Tibial artery (tissue), 4 donors: ENCODE measurements around the gene BMP10.

Experiments used
- DNase-seq, 2 donors: peaks; one replicate each; pipeline ENCODE4 v3.0.0-alpha.2; 2019
- H3K27ac ChIP-seq, 2 donors: fragments of 200-600 bp; sonication (generic) in 1 of 2; 1 replicate in 1 of 2; 2 replicates in 1 of 2; pipeline ENCODE4 v1.5.1; 2018 to 2019; ENCODE audit warnings: mild to moderate bottlenecking in 1 of 2
- H3K27me3 ChIP-seq, 2 donors: fragments of 200-600 bp; sonication (generic) in 1 of 2; one replicate each; pipeline versions ENCODE4 v1.5.1 to v1.6.0; 2016 to 2019
- H3K36me3 ChIP-seq, 3 donors: fragments of 200-600 bp; sonication (generic) in 2 of 3; one replicate each; pipeline ENCODE4 v1.5.1; 2016 to 2019; ENCODE audit warnings: mild to moderate bottlenecking in 2 of 3
- H3K4me1 ChIP-seq, 4 donors: fragments of 200-600 bp; sonication (generic) in 2 of 4; 1 replicate in 3 of 4; 2 replicates in 1 of 4; pipeline ENCODE4 v1.5.1; 2016 to 2019
- H3K4me3 ChIP-seq, 2 donors: fragments of 200-600 bp; sonication (generic) in 1 of 2; 1 replicate in 1 of 2; 2 replicates in 1 of 2; pipeline ENCODE4 v1.5.1; 2018 to 2019; ENCODE audit warnings: mild to moderate bottlenecking in 2 of 2
- H3K9me3 ChIP-seq, 3 donors: fragments of 200-600 bp; sonication (generic) in 1 of 3; one replicate each; pipeline ENCODE4 v1.5.1; 2016 to 2019
- intact Hi-C: fragments of 100-400 bp; cut with DNase I; formaldehyde crosslinking; loops from one replicate; pipeline ENCODE4 v1.15.0; 2023; ENCODE audit warnings: low total_unique reads
- TF ChIP-seq, protein P1 (sequence below), 2 experiments: fragments of 200-600 bp in 1 of 2; fragments of 450-650 bp in 1 of 2; IDR thresholded peaks; one replicate each; pipeline ENCODE4 v1.5.1; 2017 to 2019; ENCODE audit warnings: antibody characterized with exemption in 2 of 2, mild to moderate bottlenecking in 1 of 2, moderate library complexity in 1 of 2

BMP10 gene

DNA sequence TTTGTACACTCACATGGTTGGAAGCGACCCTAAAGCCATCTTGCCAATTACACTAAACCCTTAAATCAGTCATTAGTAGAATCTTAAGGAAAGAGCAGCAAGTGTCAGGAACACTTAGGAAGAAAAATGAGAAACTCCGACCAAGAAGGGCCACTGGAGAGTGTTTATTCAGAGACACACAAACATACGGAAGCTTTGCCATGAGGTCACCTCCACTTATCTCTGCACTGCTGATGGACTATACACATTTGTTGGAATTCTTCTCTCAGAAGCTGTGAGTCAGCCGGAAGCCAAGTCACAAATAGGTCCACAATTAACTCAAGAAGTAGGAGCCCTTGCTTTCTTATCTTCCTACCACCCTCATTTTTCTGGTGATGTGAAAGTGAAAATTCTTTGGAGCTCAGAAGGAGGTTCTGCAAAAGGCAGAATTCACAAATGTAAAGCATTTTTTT, 21.6 kb downstream of the BMP10 start:
- H3K9me3 ChIP-seq: no peaks in the 10 kb centered on the region
- no peaks in the 10 kb centered on the region for H3K36me3 ChIP-seq
- no peaks in the 10 kb centered on the region for H3K4me1 ChIP-seq
- no peak for DNase-seq
- peaks cover 0 to 3% of the 10 kb centered on the region in 2 donors for H3K27me3 ChIP-seq
- intact Hi-C loops: no loop called here
- no peak overlapping the region for H3K27ac ChIP-seq
- TF ChIP-seq, protein P1, sequence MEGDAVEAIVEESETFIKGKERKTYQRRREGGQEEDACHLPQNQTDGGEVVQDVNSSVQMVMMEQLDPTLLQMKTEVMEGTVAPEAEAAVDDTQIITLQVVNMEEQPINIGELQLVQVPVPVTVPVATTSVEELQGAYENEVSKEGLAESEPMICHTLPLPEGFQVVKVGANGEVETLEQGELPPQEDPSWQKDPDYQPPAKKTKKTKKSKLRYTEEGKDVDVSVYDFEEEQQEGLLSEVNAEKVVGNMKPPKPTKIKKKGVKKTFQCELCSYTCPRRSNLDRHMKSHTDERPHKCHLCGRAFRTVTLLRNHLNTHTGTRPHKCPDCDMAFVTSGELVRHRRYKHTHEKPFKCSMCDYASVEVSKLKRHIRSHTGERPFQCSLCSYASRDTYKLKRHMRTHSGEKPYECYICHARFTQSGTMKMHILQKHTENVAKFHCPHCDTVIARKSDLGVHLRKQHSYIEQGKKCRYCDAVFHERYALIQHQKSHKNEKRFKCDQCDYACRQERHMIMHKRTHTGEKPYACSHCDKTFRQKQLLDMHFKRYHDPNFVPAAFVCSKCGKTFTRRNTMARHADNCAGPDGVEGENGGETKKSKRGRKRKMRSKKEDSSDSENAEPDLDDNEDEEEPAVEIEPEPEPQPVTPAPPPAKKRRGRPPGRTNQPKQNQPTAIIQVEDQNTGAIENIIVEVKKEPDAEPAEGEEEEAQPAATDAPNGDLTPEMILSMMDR (IDR thresholded peaks at IDR 0.05): no peak
- no peak overlapping the region for H3K4me3 ChIP-seq

DNA sequence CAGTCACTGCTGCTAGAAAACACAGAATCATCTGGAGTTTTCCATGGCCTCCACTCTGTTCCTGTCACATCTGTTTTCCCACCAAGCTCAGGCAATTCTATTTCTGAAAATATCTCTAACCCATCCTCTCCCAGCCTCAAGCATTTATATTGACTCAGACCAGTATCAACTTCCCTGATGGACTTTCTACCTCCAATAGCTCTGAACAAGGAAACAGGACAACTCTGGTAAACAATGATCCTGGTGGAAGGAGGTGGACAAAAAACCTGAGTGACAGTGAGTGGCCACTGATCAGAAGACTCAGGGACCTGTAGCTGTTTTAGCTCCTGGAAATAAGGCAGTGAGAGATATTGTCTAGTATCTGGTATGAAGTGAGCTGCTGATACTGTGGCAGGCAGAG, 23.4 kb downstream of the BMP10 start:
- Histone ChIP-seq H3K27ac (no peak overlapping the region), H3K36me3 (no peaks in the 10 kb centered on the region), H3K9me3 (no peaks in the 10 kb centered on the region), H3K4me3 (no peak overlapping the region), H3K4me1 (no peaks in the 10 kb centered on the region), H3K27me3 (peaks cover 0 to 3% of the 10 kb centered on the region in 2 donors)
- intact Hi-C loops: no loop called here
- DNase-seq: no peak
- TF ChIP-seq, protein P1 (IDR thresholded peaks at IDR 0.05): no peak

GRCh38 chr2:68846091-68846490, 25.1 kb downstream of the BMP10 start:
- DNase-seq: no peak
- TF ChIP-seq, protein P1 (IDR thresholded peaks at IDR 0.05): no peak
- intact Hi-C loops: no loop called here
- no peak overlapping the region for H3K27ac ChIP-seq
- H3K4me1 ChIP-seq: no peaks in the 10 kb centered on the region
- H3K9me3 ChIP-seq: no peaks in the 10 kb centered on the region
- no peaks in the 10 kb centered on the region for H3K36me3 ChIP-seq
- H3K4me3 ChIP-seq: no peak overlapping the region
- H3K27me3 ChIP-seq: peaks cover 0 to 3% of the 10 kb centered on the region in 2 donors

- no peaks in the 10 kb centered on the region for H3K9me3 ChIP-seq
- no peaks in the 10 kb centered on the region for H3K36me3 ChIP-seq
- H3K27me3 ChIP-seq: peaks cover 0 to 3% of the 10 kb centered on the region in 2 donors
- no peak overlapping the region for H3K4me3 ChIP-seq
- H3K4me1 ChIP-seq: no peaks in the 10 kb centered on the region
- TF ChIP-seq, protein P1 (IDR thresholded peaks at IDR 0.05): no peak
- no peak overlapping the region for H3K27ac ChIP-seq
- intact Hi-C loops: no loop called here
- no peak for DNase-seq
Observed at GRCh38 chr2:68845043-68845442, 26.2 kb downstream of the BMP10 start.

DNA sequence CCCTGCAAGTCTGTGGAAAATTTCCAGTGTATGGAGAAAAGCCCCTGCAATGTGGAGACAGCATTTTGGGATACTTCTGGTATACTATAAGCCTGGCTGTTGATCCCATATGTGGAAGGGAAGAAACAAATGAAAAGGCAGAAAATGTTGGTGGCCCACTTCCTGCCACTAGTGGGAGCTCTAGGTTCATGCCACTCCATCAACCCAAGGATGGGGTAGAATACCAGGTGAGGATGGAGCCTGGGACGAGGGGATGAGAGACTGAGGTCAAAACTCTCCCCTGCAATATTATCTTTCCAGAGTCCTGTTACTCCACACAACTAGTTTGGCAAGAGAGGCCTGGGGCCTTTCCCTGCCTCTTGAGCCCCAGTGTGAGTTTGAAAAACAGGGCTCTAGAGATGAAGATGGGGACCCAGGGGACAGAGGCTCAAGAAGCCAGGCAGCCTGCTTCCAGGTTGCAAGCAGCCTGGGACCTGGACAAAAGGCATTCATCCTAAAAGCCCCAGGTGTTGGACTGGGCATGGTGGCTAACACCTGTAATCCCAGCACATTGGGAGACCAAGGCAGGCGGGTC, 31.9 kb downstream of the BMP10 start:
- H3K27ac ChIP-seq: no peak overlapping the region
- intact Hi-C loops: loop anchor here (5.0 kb wide), 1 partner anchor 87 kb away; no protein-coding TSS in a partner anchor
- H3K27me3 ChIP-seq: no peaks in the 10 kb centered on the region
- no peaks in the 10 kb centered on the region for H3K9me3 ChIP-seq
- no peak overlapping the region for H3K4me3 ChIP-seq
- TF ChIP-seq, protein P1 (IDR thresholded peaks at IDR 0.05): peak; percentile 26 to 29
- DNase-seq: no peak
- H3K4me1 ChIP-seq: no peaks in the 10 kb centered on the region
- H3K36me3 ChIP-seq: no peaks in the 10 kb centered on the region
